Hepatocyte (in vitro differentiated cells): Measurements from ENCODE around the gene SUN2. TPM values are rescaled to one million over a fixed set of nuclear protein-coding genes. Genes with fewer than 3 reads are reported as not detected.

Source experiments
- DNase-seq: peaks from one replicate; pipeline ENCODE4 v3.0.0-alpha.2; 2016; ENCODE audit warnings: low spot score
- H2AFZ ChIP-seq: fragments of 200-600 bp; sonication (generic); 2 replicates; pipeline ENCODE4 v1.6.0; 2016; ENCODE audit warnings: antibody characterized with exemption, mild to moderate bottlenecking
- H3K27ac ChIP-seq: fragments of 200-600 bp; sonication (generic); 2 replicates; pipeline ENCODE4 v1.5.1; 2016; ENCODE audit warnings: mild to moderate bottlenecking
- H3K27me3 ChIP-seq: fragments of 200-600 bp; sonication (generic); 2 replicates; pipeline ENCODE4 v1.6.1; 2016
- H3K36me3 ChIP-seq: fragments of 200-600 bp; sonication (generic); replicated peaks from 2 replicates; pipeline ENCODE4 v1.5.1; 2016; ENCODE audit warnings: low read depth; ENCODE audit not compliant: insufficient read depth
- H3K4me1 ChIP-seq: fragments of 200-600 bp; sonication (generic); 2 replicates; pipeline ENCODE4 v1.5.1; 2016; ENCODE audit warnings: mild to moderate bottlenecking, moderate library complexity; ENCODE audit not compliant: insufficient read depth
- H3K4me2 ChIP-seq: fragments of 200-600 bp; sonication (generic); 2 replicates; pipeline ENCODE4 v1.6.0; 2016
- H3K4me3 ChIP-seq: fragments of 200-600 bp; sonication (generic); 2 replicates; pipeline ENCODE4 v1.5.1; 2016; ENCODE audit warnings: mild to moderate bottlenecking
- H3K79me2 ChIP-seq: fragments of 200-600 bp; sonication (generic); 2 replicates; pipeline ENCODE4 v1.6.0; 2017; ENCODE audit warnings: mild to moderate bottlenecking
- H3K9me2 ChIP-seq: fragments of 200-600 bp; sonication (generic); replicated peaks from 2 replicates; pipeline ENCODE4 v1.6.0; 2017; ENCODE audit warnings: mild to moderate bottlenecking; ENCODE audit not compliant: insufficient read depth
- H3K9me3 ChIP-seq: fragments of 200-600 bp; sonication (generic); 2 replicates; pipeline ENCODE4 v1.5.1; 2016; ENCODE audit warnings: low read depth, mild to moderate bottlenecking
- H4K20me1 ChIP-seq: fragments of 200-600 bp; sonication (generic); 2 replicates; pipeline ENCODE4 v1.6.0; 2016; ENCODE audit warnings: mild to moderate bottlenecking; ENCODE audit not compliant: insufficient read depth, poor library complexity, severe bottlenecking
- EZH2 ChIP-seq: fragments of 200-600 bp; sonication (generic); IDR thresholded peaks from 2 replicates; pipeline ENCODE4 v1.6.1; 2016; ENCODE audit warnings: antibody characterized with exemption, mild to moderate bottlenecking, borderline replicate concordance
- EZH2phosphoT487 ChIP-seq: fragments of 200-600 bp; sonication (generic); IDR thresholded peaks from one replicate; pipeline ENCODE4 v1.6.1; 2018; ENCODE audit warnings: antibody characterized with exemption, mild to moderate bottlenecking, low read depth, moderate library complexity; ENCODE audit not compliant: unreplicated experiment, severe bottlenecking
- WGBS: methylation state at CpG from one replicate; pipeline ENCODE4 v1.1.6; 2016; ENCODE audit warnings: low lambda C conversion rate; ENCODE audit errors: missing lambda C conversion rate; 5-methylcytosine and 5-hydroxymethylcytosine counted together
- polyA plus RNA-seq: library from polyadenylated mRNA; unstranded; fragments of >200 nt; fragmentation: Nextera tagmentation; extraction: Ambion mirVana; gene quantifications from 2 replicates; pipeline ENCODE4 v1.2.1, GENCODE V29; 2016
- total RNA-seq: library from RNA; depleted of rRNA; stranded (reverse); fragments of >200 nt; gene quantifications from 2 replicates; pipeline ENCODE4 v1.2.3, GENCODE V29; 2014
- TF ChIP-seq, protein P1 (sequence below): fragments of 200-600 bp; sonication (generic); IDR thresholded peaks from 2 replicates; pipeline ENCODE4 v1.5.1; 2016; ENCODE audit warnings: antibody characterized with exemption, mild to moderate bottlenecking; ENCODE audit not compliant: poor library complexity

The SUN2 gene
- total and polyA plus RNA-seq, 2 experiments from 2014 or later = 56.1 to 70.8 TPM

DNA sequence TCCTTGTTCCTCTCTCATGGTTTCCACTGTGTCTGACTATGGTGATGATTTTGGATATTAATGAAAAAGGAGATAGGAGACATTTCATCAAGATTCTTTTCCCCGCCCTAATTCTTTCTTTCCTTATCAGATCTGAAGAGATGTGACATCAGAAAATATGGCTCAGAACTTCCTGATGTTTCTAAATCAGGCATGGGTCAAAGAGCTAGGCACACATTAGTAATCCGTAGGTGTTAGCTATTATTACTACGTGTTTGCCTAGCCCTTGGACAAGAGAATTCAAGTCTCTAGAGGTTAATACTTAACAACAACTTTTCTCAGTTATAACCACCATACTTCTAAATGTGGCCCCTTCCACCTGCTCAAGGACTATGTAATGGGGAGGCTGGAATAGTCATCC lies 60.9 kb downstream of the SUN2 start:
- Histone ChIP-seq H2AFZ (no peak overlapping the region), H3K27me3 (no peaks in the 10 kb centered on the region), H4K20me1 (peaks cover 14% of the 10 kb centered on the region), H3K9me3 (no peaks in the 10 kb centered on the region), H3K36me3 (no peaks in the 10 kb centered on the region), H3K4me1 (peaks cover 40% of the 10 kb centered on the region), H3K79me2 (peaks cover 94% of the 10 kb centered on the region), H3K9me2 (no peaks in the 10 kb centered on the region), H3K4me3 (no peak overlapping the region), H3K4me2 (peak overlapping the region; percentile 88), H3K27ac (peak overlapping the region; percentile 100)
- DNase-seq = peak; percentile 64
- TF ChIP-seq, protein P1, sequence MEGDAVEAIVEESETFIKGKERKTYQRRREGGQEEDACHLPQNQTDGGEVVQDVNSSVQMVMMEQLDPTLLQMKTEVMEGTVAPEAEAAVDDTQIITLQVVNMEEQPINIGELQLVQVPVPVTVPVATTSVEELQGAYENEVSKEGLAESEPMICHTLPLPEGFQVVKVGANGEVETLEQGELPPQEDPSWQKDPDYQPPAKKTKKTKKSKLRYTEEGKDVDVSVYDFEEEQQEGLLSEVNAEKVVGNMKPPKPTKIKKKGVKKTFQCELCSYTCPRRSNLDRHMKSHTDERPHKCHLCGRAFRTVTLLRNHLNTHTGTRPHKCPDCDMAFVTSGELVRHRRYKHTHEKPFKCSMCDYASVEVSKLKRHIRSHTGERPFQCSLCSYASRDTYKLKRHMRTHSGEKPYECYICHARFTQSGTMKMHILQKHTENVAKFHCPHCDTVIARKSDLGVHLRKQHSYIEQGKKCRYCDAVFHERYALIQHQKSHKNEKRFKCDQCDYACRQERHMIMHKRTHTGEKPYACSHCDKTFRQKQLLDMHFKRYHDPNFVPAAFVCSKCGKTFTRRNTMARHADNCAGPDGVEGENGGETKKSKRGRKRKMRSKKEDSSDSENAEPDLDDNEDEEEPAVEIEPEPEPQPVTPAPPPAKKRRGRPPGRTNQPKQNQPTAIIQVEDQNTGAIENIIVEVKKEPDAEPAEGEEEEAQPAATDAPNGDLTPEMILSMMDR = no peak
- TF ChIP-seq EZH2phosphoT487 (no peak), EZH2 (no peak)
- 63% methylated on average over 3 of the region's 3 CpGs for WGBS

DNA sequence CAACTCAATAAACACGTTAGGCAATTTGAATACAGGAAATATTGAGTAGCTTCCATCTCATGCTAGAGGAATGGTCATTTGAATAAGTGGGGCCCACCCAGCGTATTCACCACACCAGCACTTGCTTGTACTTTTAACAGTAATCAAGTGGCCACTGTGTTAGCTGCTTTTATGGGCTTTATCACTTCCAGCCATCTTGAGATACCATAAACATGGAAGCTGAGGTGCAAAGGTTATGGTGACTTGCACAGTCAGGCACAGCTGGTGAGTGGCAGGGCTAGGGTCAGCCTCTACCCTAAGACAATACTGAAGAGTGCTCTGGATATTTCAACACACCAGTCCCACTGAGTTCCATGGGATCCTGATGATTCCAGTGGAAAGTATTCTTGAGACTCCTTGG lies 61.7 kb downstream of the SUN2 start:
- Histone ChIP-seq H3K9me2 (no peaks in the 10 kb centered on the region), H3K27ac (peak overlapping the region; percentile 100), H3K4me1 (peaks cover 45% of the 10 kb centered on the region), H2AFZ (no peak overlapping the region), H3K4me3 (no peak overlapping the region), H3K9me3 (no peaks in the 10 kb centered on the region), H3K27me3 (no peaks in the 10 kb centered on the region), H3K4me2 (peak overlapping the region; percentile 61), H3K36me3 (no peaks in the 10 kb centered on the region), H4K20me1 (peaks cover 14% of the 10 kb centered on the region), H3K79me2 (peaks cover 92% of the 10 kb centered on the region)
- DNase-seq = peak; percentile 80
- TF ChIP-seq, protein P1 = no peak
- no peak for TF ChIP-seq EZH2phosphoT487
- TF ChIP-seq EZH2 = no peak
- 61% methylated on average over 2 of the region's 2 CpGs for WGBS

DNA sequence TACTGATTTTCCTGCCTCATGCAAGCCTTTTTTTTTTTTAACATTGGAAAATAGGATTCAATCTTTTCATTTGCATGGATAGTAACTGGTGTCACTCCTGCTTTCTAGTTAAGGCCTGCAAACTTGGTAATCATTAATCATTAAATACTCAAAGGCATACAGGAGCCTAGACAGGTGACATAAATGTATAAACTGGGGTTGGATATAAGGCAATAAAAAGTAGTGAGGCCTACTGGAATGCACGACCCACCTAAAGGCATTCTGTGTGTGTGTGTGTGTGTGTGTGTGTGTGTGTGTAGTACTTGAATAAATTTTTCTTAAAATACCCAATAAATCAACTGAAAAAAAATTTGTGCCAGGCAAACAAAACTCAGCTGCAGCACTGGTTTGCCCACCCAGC lies 66.1 kb downstream of the SUN2 start:
- Histone ChIP-seq H2AFZ (no peak overlapping the region), H3K79me2 (peaks cover 71% of the 10 kb centered on the region), H3K4me2 (no peak overlapping the region), H3K9me2 (no peaks in the 10 kb centered on the region), H3K36me3 (peaks cover 4% of the 10 kb centered on the region), H4K20me1 (peaks cover 14% of the 10 kb centered on the region), H3K27me3 (no peaks in the 10 kb centered on the region), H3K9me3 (no peaks in the 10 kb centered on the region), H3K4me1 (peaks cover 18% of the 10 kb centered on the region), H3K27ac (peak overlapping the region; percentile 100), H3K4me3 (no peak overlapping the region)
- 53% methylated on average over 1 of the region's 1 CpG for WGBS
- no peak for TF ChIP-seq EZH2
- no peak for TF ChIP-seq EZH2phosphoT487
- TF ChIP-seq, protein P1 = no peak
- DNase-seq = no peak

DNA sequence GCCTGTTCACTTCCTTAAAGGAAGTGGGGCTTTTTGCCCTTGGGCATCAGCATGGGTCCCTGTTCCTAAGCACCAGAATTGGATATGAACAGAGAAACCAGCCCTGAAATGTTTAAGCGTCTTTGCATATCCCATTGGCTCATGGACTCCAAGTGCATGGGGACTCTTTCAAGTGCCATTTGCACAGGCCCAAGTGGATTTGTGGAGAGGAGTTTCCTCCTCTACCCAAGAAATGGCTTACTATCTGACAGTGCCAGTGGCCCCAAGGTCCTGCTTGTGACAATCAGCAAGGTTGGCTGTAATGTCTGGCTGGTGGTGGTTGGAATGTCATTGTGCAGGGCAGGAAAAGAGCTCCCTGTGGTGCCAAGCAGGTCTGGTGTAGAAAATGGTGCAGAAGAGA lies 70.0 kb downstream of the SUN2 start:
- Histone ChIP-seq H3K27ac (no peak overlapping the region), H3K4me2 (no peak overlapping the region), H4K20me1 (peaks cover 11% of the 10 kb centered on the region), H3K4me1 (peaks cover 8% of the 10 kb centered on the region), H3K9me2 (no peaks in the 10 kb centered on the region), H2AFZ (no peak overlapping the region), H3K79me2 (peaks cover 50% of the 10 kb centered on the region), H3K4me3 (no peak overlapping the region), H3K36me3 (peaks cover 4% of the 10 kb centered on the region), H3K9me3 (no peaks in the 10 kb centered on the region), H3K27me3 (no peaks in the 10 kb centered on the region)
- WGBS = 100% methylated on average over 1 of the region's 1 CpG
- no peak for DNase-seq
- TF ChIP-seq EZH2phosphoT487 (no peak), EZH2 (no peak)
- TF ChIP-seq, protein P1 = no peak
